IPS DF 4.7 (cell line): Measurements from ENCODE around the gene TMEM213.

ENCODE experiments used
- DNase-seq: peaks from one replicate; pipeline ENCODE4 v3.0.0-alpha.2; 2013; ENCODE audit warnings: low spot score; ENCODE audit errors: extremely low read depth

TMEM213 gene

GRCh38 chr7:138797715-138798320, at the start of gene TMEM213, which contains the start of gene ATP6V0A4:
TMEM213 (plus strand) TSS chr7:138797994; CDS start chr7:138798105, 111 bp downstream.
ATP6V0A4 (minus strand) TSS chr7:138798196; CDS start chr7:138771247, 26,949 bp downstream.
- DNase-seq: no peak

GRCh38 chr7:138748666-138749065, 49.1 kb upstream of the TMEM213 start:
- no peak for DNase-seq

- DNase-seq: no peak
Observed at GRCh38 chr7:138749960-138750359, 47.8 kb upstream of the TMEM213 start.

GRCh38 chr7:138750473-138750872, 47.3 kb upstream of the TMEM213 start:
- no peak for DNase-seq

- DNase-seq: no peak
Observed at GRCh38 chr7:138750901-138751464, 46.8 kb upstream of the TMEM213 start.

GRCh38 chr7:138752518-138753149, 45.2 kb upstream of the TMEM213 start:
- DNase-seq: no peak

GRCh38 chr7:138753150-138753518, 44.7 kb upstream of the TMEM213 start:
- DNase-seq: no peak

- DNase-seq: no peak
Observed at GRCh38 chr7:138753610-138754009, 44.2 kb upstream of the TMEM213 start.

- DNase-seq: no peak
Observed at GRCh38 chr7:138755331-138755747, 42.5 kb upstream of the TMEM213 start.

- no peak for DNase-seq
Observed at GRCh38 chr7:138755842-138756590, 41.8 kb upstream of the TMEM213 start.

- no peak for DNase-seq
Observed at GRCh38 chr7:138756591-138757242, 41.1 kb upstream of the TMEM213 start.

GRCh38 chr7:138768241-138768640, 29.6 kb upstream of the TMEM213 start:
- DNase-seq: no peak

- DNase-seq: no peak
Observed at GRCh38 chr7:138770904-138771303, 26.9 kb upstream of the TMEM213 start.

- DNase-seq: no peak
Observed at GRCh38 chr7:138773176-138773575, 24.6 kb upstream of the TMEM213 start.

GRCh38 chr7:138773817-138774216, 24.0 kb upstream of the TMEM213 start:
- DNase-seq: no peak

GRCh38 chr7:138776166-138776833, 21.5 kb upstream of the TMEM213 start:
- no peak for DNase-seq

- DNase-seq: no peak
Observed at GRCh38 chr7:138781004-138781403, 16.8 kb upstream of the TMEM213 start.

- DNase-seq: no peak
Observed at GRCh38 chr7:138784692-138785091, 13.1 kb upstream of the TMEM213 start.

- no peak for DNase-seq
Observed at GRCh38 chr7:138785587-138786437, 12.0 kb upstream of the TMEM213 start.

GRCh38 chr7:138796038-138796615, 1.7 kb upstream of the TMEM213 start:
- DNase-seq: no peak
